ENCODE results near the gene LNX1.

DNA sequence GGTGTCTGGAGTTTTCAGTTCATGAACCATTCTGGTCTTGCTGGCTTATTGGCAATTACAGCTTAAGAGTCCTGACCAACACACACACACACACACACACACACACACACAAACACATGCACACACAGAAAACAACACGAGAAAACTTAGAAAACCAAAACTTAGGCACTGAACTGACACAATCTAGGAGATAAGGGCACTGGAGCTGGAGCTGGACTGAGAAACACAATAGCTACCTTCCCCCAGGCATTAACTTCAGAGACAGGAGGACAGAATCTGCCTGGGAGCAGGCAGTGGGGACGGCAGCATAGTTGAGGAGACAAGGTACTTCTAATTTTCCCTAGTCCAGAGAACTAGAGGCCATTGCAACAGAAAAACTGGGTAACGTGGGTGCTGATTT is 62.3 kb downstream of the LNX1 start:
- no peak for TF ChIP-seq EZH2phosphoT487 (IDR thresholded peaks at IDR 0.05)
- no peak for TF ChIP-seq CTCF (IDR thresholded peaks at IDR 0.05)

Data from neural progenitor cell (in vitro differentiated cells).